NT2/D1 (cell line): Measurements from ENCODE around the gene INSL3.

Experiments
- SUZ12 ChIP-seq: IDR thresholded peaks from 2 replicates; pipeline ENCODE4 v1.6.1; 2011; ENCODE audit not compliant: insufficient read length, insufficient read depth; ENCODE audit errors: extremely low read depth
- ZNF274 ChIP-seq: IDR thresholded peaks from 2 replicates; pipeline ENCODE4 v1.6.1; 2011; ENCODE audit warnings: mild to moderate bottlenecking, low read depth, low read length

DNA sequence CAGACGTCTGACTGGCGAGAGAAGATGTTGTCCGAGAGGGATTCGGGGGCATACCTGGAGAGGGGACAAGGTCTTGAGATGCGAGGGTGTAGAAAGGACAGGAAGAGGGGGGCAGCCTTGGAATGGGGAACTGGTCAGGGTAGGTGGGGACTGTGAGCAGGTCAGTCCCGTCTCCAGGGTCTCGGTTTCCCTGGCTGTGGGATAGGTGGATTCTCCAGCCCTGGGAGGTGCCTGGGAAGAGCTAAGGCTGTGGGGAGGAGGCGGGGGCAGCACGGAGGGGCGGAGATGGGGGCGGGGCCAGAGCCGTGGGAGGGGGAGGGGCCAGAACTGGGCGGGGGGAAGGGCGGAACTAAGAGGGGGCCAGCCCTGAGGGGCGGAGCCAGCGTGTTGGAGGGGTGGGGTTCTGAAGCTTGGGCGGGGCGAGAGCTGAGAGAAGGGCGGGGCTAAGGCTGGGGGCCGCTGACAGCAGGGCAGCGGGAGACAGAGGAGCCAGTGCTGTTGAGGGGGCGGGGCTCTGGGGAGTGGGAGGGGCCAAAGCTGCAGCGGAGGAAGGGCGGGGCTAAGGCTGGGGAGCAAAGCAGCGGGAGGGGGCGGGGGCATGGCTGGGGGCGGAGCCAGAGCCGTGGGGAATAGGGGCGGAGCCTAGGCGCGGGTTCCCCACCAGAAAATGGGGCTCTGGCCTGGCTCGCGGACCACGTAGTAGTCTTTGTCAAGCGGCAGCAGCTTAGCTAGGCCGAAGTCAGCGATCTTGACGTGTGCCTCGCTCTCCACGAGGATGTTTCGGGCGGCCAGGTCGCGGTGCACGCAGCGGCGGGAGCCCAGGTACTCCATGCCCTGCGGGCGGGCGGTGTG is 9.5 kb upstream of the INSL3 start:
- TF ChIP-seq ZNF274 = no peak
- no peak for TF ChIP-seq SUZ12
